Fibroblast of lung (primary cell): ENCODE data around the gene INHBE. TPM values are rescaled to one million over a fixed set of nuclear protein-coding genes. Genes with fewer than 3 reads are reported as not detected.

Experiments
- DNase-seq, 2 donors: peaks; one replicate each; pipeline versions ENCODE4 v3.0.0 to v3.0.0-alpha.2; 2010; ENCODE audit warnings: low read depth in 2 of 2
- H2AFZ ChIP-seq: 2 replicates; pipeline ENCODE4 v1.5.1; 2012; ENCODE audit warnings: low read length, control low read depth, inconsistent platforms
- H3K27ac ChIP-seq: 2 replicates; pipeline ENCODE4 v1.5.1; 2011; ENCODE audit warnings: low read length, control low read depth; ENCODE audit not compliant: insufficient read depth
- H3K27me3 ChIP-seq: 2 replicates; pipeline ENCODE4 v1.5.1; 2011; ENCODE audit warnings: mild to moderate bottlenecking, low read length; ENCODE audit not compliant: control insufficient read depth, insufficient read depth
- H3K36me3 ChIP-seq: 2 replicates; pipeline ENCODE4 v1.5.1; 2011; ENCODE audit warnings: low read length; ENCODE audit not compliant: control insufficient read depth, insufficient read depth
- H3K4me1 ChIP-seq: 2 replicates; pipeline ENCODE4 v1.5.1; 2011; ENCODE audit warnings: low read length; ENCODE audit not compliant: control insufficient read depth, insufficient read depth; ENCODE audit errors: extremely low read depth
- H3K4me2 ChIP-seq: 2 replicates; pipeline ENCODE4 v1.5.1; 2011; ENCODE audit warnings: low read length, control low read depth; ENCODE audit not compliant: insufficient read depth; ENCODE audit errors: extremely low read depth
- H3K4me3 ChIP-seq, 4 experiments: fragments of 200-600 bp in 1 of 4; sonication (generic) in 1 of 4; replicated peaks in 1 of 4; 2 replicates each; pipeline ENCODE4 v1.5.1; 2011 to 2016; ENCODE audit warnings: low read length in 4 of 4, low read depth in 3 of 4, mild to moderate bottlenecking in 3 of 4, control low read depth in 2 of 4, inconsistent platforms in 1 of 4, mixed read lengths in 1 of 4; ENCODE audit not compliant: insufficient read depth in 1 of 4; ENCODE audit errors: control extremely low read depth in 1 of 4
- H3K79me2 ChIP-seq: 2 replicates; pipeline ENCODE4 v1.5.1; 2012; ENCODE audit warnings: mild to moderate bottlenecking, low read length, inconsistent platforms; ENCODE audit not compliant: control insufficient read depth, insufficient read depth
- H3K9ac ChIP-seq: 2 replicates; pipeline ENCODE4 v1.5.1; 2011; ENCODE audit warnings: mild to moderate bottlenecking, low read length, control low read depth; ENCODE audit not compliant: insufficient read depth
- H3K9me3 ChIP-seq: 2 replicates; pipeline ENCODE4 v1.5.1; 2012; ENCODE audit warnings: low read depth, low read length; ENCODE audit not compliant: control insufficient read depth, insufficient read depth
- H4K20me1 ChIP-seq: 2 replicates; pipeline ENCODE4 v1.5.1; 2011; ENCODE audit warnings: low read length; ENCODE audit not compliant: control insufficient read depth, insufficient read depth; ENCODE audit errors: extremely low read depth
- EZH2 ChIP-seq: IDR thresholded peaks from 2 replicates; pipeline ENCODE4 v1.5.1; 2012; ENCODE audit warnings: low read length, control low read depth, mild to moderate bottlenecking; ENCODE audit errors: missing control alignments
- polyA plus RNA-seq, 2 donors: library from polyadenylated mRNA; depleted of rRNA in 1 of 2; stranded (reverse) in 1 of 2; unstranded in 1 of 2; fragments of >200 nt; gene quantifications; 2 replicates each; pipeline ENCODE4 v1.2.1, GENCODE V29; 2011 to 2012; ENCODE audit warnings: missing spikeins in 1 of 2
- total RNA-seq: library from RNA; depleted of rRNA; stranded (reverse); fragments of >200 nt; gene quantifications from 2 replicates; pipeline ENCODE4 v1.2.1, GENCODE V29; 2014
- TF ChIP-seq, protein P1 (sequence below), 2 donors: IDR thresholded peaks in 1 of 2; conservative IDR thresholded peaks in 1 of 2; 1 replicate in 1 of 2; 2 replicates in 1 of 2; pipeline ENCODE4 v1.5.1; 2011 to 2012; ENCODE audit warnings: low read length in 2 of 2, control low read depth in 1 of 2, inconsistent platforms in 1 of 2, low read depth in 1 of 2, mild to moderate bottlenecking in 1 of 2

Gene INHBE
- total and polyA plus RNA-seq, 2 donors (not counting 1 experiment from before 2014, with no cell fraction given) = 0.67 to 26.4 TPM

DNA sequence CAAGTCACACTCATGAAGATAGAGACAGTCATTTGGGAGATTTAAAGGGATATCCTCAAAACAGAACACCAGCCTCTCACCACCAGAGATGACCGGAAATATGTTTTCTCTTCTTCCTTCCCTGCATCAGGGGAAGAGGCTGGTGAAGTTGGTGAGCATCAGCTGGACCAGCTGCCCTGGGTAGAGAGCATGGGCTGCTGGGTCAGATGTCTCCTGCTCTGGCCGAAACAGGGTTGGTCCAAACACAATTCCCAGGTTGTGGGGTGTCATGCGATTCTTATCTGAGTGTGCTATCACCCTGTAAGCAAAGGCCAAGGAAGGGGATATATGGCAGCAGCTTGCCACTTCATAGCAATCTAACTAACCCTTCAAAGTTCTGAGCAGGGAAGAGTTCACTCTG lies 17.3 kb downstream of the INHBE start:
- Histone ChIP-seq H4K20me1 (no peaks in the 10 kb centered on the region), H3K4me3 (no peak overlapping the region), H3K27ac (no peak overlapping the region), H3K4me1 (no peaks in the 10 kb centered on the region), H3K36me3 (no peaks in the 10 kb centered on the region), H3K27me3 (peaks cover 59% of the 10 kb centered on the region), H3K4me2 (no peak overlapping the region), H3K79me2 (no peaks in the 10 kb centered on the region), H3K9ac (no peak overlapping the region), H2AFZ (no peak overlapping the region), H3K9me3 (no peaks in the 10 kb centered on the region)
- no peak for DNase-seq
- TF ChIP-seq EZH2 = no peak
- TF ChIP-seq, protein P1, sequence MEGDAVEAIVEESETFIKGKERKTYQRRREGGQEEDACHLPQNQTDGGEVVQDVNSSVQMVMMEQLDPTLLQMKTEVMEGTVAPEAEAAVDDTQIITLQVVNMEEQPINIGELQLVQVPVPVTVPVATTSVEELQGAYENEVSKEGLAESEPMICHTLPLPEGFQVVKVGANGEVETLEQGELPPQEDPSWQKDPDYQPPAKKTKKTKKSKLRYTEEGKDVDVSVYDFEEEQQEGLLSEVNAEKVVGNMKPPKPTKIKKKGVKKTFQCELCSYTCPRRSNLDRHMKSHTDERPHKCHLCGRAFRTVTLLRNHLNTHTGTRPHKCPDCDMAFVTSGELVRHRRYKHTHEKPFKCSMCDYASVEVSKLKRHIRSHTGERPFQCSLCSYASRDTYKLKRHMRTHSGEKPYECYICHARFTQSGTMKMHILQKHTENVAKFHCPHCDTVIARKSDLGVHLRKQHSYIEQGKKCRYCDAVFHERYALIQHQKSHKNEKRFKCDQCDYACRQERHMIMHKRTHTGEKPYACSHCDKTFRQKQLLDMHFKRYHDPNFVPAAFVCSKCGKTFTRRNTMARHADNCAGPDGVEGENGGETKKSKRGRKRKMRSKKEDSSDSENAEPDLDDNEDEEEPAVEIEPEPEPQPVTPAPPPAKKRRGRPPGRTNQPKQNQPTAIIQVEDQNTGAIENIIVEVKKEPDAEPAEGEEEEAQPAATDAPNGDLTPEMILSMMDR (conservative IDR thresholded peaks at IDR 0.05 in 1 of 2, IDR thresholded peaks at IDR 0.05 in 1 of 2; ENCODE audit: low read depth in 1 of 2, low read length in 2 of 2) = no peak

DNA sequence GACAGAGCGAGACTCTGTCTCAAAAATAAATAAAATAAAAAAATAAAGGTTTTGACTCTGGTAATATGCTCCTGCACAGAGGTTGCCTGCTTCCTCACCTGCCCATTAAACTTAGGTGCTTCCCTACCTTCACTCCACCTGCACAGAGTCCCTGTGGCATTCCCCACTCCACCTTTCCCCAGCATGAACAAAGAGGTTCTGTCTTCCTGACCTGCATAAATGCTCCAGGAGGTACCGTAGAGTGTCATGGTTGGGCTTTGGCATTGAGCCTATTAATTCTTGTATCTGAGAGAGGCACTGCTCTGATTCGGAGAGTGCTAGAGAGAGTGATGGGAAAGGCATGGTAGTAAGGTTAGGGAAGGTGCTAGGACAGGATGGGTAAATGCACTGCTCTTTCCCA lies 18.3 kb downstream of the INHBE start:
- H4K20me1 ChIP-seq = no peaks in the 10 kb centered on the region
- DNase-seq = no peak
- no peak overlapping the region for H3K4me2 ChIP-seq
- H3K79me2 ChIP-seq = no peaks in the 10 kb centered on the region
- no peaks in the 10 kb centered on the region for H3K36me3 ChIP-seq
- H3K27ac ChIP-seq = no peak overlapping the region
- no peak overlapping the region for H3K9ac ChIP-seq
- TF ChIP-seq, protein P1 (conservative IDR thresholded peaks at IDR 0.05 in 1 of 2, IDR thresholded peaks at IDR 0.05 in 1 of 2; ENCODE audit: low read depth in 1 of 2, low read length in 2 of 2) = no peak
- no peak for TF ChIP-seq EZH2
- no peak overlapping the region for H2AFZ ChIP-seq
- peaks cover 55% of the 10 kb centered on the region for H3K27me3 ChIP-seq
- H3K4me3 ChIP-seq = no peak overlapping the region
- H3K9me3 ChIP-seq = no peaks in the 10 kb centered on the region
- H3K4me1 ChIP-seq = no peaks in the 10 kb centered on the region

DNA sequence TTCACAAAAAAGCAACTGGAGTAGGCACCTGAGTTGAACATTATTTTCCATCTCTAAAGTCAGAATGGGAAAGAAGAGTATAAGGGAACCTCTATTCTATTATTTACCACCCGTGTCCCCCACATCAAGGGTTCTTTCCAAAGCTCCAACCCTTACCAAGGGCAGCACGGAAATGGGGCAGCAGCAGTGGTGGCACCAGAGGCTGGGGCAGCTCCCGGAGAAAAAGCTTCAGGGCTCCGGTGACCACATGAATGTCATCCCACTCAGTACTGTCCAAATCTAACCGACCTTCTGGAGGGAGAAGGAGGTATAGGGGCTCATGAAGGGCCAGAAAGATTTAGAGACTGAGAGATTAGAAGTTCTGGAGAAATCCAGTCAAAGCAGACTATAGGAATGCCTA lies 18.8 kb downstream of the INHBE start:
- TF ChIP-seq, protein P1 (conservative IDR thresholded peaks at IDR 0.05 in 1 of 2, IDR thresholded peaks at IDR 0.05 in 1 of 2; ENCODE audit: low read depth in 1 of 2, low read length in 2 of 2) = no peak
- TF ChIP-seq EZH2 = no peak
- Histone ChIP-seq H2AFZ (no peak overlapping the region), H3K4me3 (no peak overlapping the region), H3K27me3 (peaks cover 55% of the 10 kb centered on the region), H3K27ac (no peak overlapping the region), H3K36me3 (no peaks in the 10 kb centered on the region), H4K20me1 (no peaks in the 10 kb centered on the region), H3K4me1 (no peaks in the 10 kb centered on the region), H3K9ac (no peak overlapping the region), H3K9me3 (no peaks in the 10 kb centered on the region), H3K4me2 (no peak overlapping the region), H3K79me2 (no peaks in the 10 kb centered on the region)
- no peak for DNase-seq
